ENCODE results near the gene GOLGA8N.

The GOLGA8N gene

GRCh38 chr15:32651229-32651837 is 58.1 kb downstream of the GOLGA8N start:
- no peak for DNase-seq (ENCODE audit: low read depth in 2 of 2)

DNA sequence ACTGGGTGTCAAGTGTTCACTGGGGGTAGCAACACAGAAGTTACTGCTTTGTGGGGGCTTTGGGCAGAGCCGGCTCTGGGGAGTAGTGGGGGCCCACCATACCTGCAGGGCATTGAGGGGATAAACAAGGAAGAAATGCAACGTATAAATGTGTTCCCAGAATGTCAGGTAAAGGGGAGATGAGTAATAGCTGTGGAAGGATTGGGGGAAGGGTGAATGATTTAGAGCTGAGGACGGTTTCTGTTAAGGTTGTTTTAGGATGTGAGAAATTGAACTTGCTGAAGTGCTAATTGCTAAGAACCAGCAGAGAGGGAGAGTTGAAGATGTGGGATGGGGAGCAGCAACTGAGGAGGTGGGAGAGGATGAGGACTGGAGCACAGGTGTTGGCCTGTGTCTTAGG is 58.9 kb downstream of the GOLGA8N start:
- DNase-seq (ENCODE audit: low read depth in 2 of 2): no peak

GRCh38 chr15:32656091-32656490 is 62.8 kb downstream of the GOLGA8N start:
- no peak for DNase-seq (ENCODE audit: low read depth in 2 of 2)

- DNase-seq (ENCODE audit: low read depth in 2 of 2): no peak
These were observed 63.2 kb downstream of the GOLGA8N start for GRCh38 chr15:32656496-32656895.

All from stimulated activated CD8-positive, alpha-beta memory T cell treated with anti-CD3 and anti-CD28 coated beads, Interleukin-15, amount 100 ng/mL, for 4 hours (primary cell).